Measurements from ENCODE around the gene CMTM3. TPM values are rescaled to one million over a fixed set of nuclear protein-coding genes. Genes with fewer than 3 reads are reported as not detected.
"Not testable (repeated sequence)": the region's sequence is repeated elsewhere in the genome, so short reads cannot be mapped to it uniquely, and the experiment has no call there.

CMTM3 gene
- 131 and 135 TPM in 2 replicates for total RNA-seq

GRCh38 chr16:66604376-66605176, at the start of gene CMTM3:
TSS of gene CMTM3 (plus strand) at chr16:66604704. CDS start at chr16:66604806, 102 bp downstream.
- intact Hi-C loops (cut with micrococcal nuclease) = loop anchor here (1.0 to 5.0 kb wide), 11 partner anchors 14 to 268 kb away; partner anchors contain the start of genes CKLF, CMTM4, DYNC1LI2 and NAE1

GRCh38 chr16:66560107-66560506, 44.4 kb upstream of the CMTM3 start:
- intact Hi-C loops (cut with micrococcal nuclease) = no loop called here

- intact Hi-C loops (cut with micrococcal nuclease) = loop anchor here (1.0 to 2.0 kb wide), 3 partner anchors 8 to 43 kb away; partner anchors contain the start of gene CMTM3
Measured at GRCh38 chr16:66561381-66562080, 43.0 kb upstream of the CMTM3 start.

GRCh38 chr16:66562409-66562808, 42.1 kb upstream of the CMTM3 start:
- intact Hi-C loops (cut with micrococcal nuclease) = loop anchor here (2.0 kb wide), 2 partner anchors 28 to 42 kb away; partner anchors contain the start of gene CMTM3

GRCh38 chr16:66562986-66563385, 41.5 kb upstream of the CMTM3 start:
- intact Hi-C loops (cut with micrococcal nuclease) = loop anchor here (2.0 kb wide), 2 partner anchors 28 to 42 kb away; partner anchors contain the start of gene CMTM3

- intact Hi-C loops (cut with micrococcal nuclease) = loop anchor here (2.0 kb wide), 2 partner anchors 27 to 41 kb away; partner anchors contain the start of gene CMTM3
Measured at GRCh38 chr16:66563574-66564334, 40.8 kb upstream of the CMTM3 start.

- intact Hi-C loops (cut with micrococcal nuclease) = no loop called here
Measured at GRCh38 chr16:66566051-66566901, 38.2 kb upstream of the CMTM3 start, which contains the start of gene CMTM1. TSS of gene CMTM1 (plus strand) at chr16:66566439. CDS start at chr16:66566514, 75 bp downstream.

- intact Hi-C loops (cut with micrococcal nuclease) = not testable (repeated sequence)
Measured at GRCh38 chr16:66567270-66567669, 37.2 kb upstream of the CMTM3 start.

- intact Hi-C loops (cut with micrococcal nuclease) = no loop called here
Measured at GRCh38 chr16:66568355-66568754, 36.1 kb upstream of the CMTM3 start.

GRCh38 chr16:66569131-66569530, 35.4 kb upstream of the CMTM3 start:
- intact Hi-C loops (cut with micrococcal nuclease) = no loop called here

GRCh38 chr16:66569827-66570405, 34.6 kb upstream of the CMTM3 start:
- intact Hi-C loops (cut with micrococcal nuclease) = no loop called here

- intact Hi-C loops (cut with micrococcal nuclease) = no loop called here
Measured at GRCh38 chr16:66572356-66572755, 32.1 kb upstream of the CMTM3 start.

GRCh38 chr16:66574081-66574480, 30.4 kb upstream of the CMTM3 start:
- intact Hi-C loops (cut with micrococcal nuclease) = no loop called here

GRCh38 chr16:66574531-66574930, 30.0 kb upstream of the CMTM3 start:
- intact Hi-C loops (cut with micrococcal nuclease) = no loop called here

GRCh38 chr16:66575060-66575459, 29.4 kb upstream of the CMTM3 start:
- intact Hi-C loops (cut with micrococcal nuclease) = no loop called here

- intact Hi-C loops (cut with micrococcal nuclease) = no loop called here
Measured at GRCh38 chr16:66576296-66576695, 28.2 kb upstream of the CMTM3 start.

GRCh38 chr16:66578651-66579531, 25.6 kb upstream of the CMTM3 start, which contains the start of gene CMTM2:
TSS of gene CMTM2 (plus strand) at chr16:66579463. CDS start at chr16:66579608, 145 bp downstream.
- intact Hi-C loops (cut with micrococcal nuclease) = no loop called here

GRCh38 chr16:66580605-66581209, 23.8 kb upstream of the CMTM3 start:
- intact Hi-C loops (cut with micrococcal nuclease) = no loop called here

Data from T-helper 1 cell treated with Interleukin-12 subunit alpha and Interleukin-12 subunit beta and Interleukin-4 antibody, amounts not matched to agents 30 ng/mL and 1 ng/mL, for 36 hours (primary cell).